Colonic mucosa (tissue), 4 donors: ENCODE data around the gene IQCE. TPM values are rescaled to one million over a fixed set of nuclear protein-coding genes. Genes with fewer than 3 reads are reported as not detected.

Experiments
- DNase-seq: peaks from one replicate; pipeline ENCODE4 v3.0.0-alpha.2; 2020
- H3K27ac ChIP-seq: fragments of 200-600 bp; one replicate; pipeline ENCODE4 v1.8.0; 2021
- H3K27me3 ChIP-seq: fragments of 200-600 bp; one replicate; pipeline ENCODE4 v1.8.0; 2021
- H3K36me3 ChIP-seq: fragments of 200-600 bp; one replicate; pipeline ENCODE4 v1.8.0; 2021
- H3K4me1 ChIP-seq: fragments of 200-600 bp; one replicate; pipeline ENCODE4 v1.8.0; 2021; ENCODE audit warnings: mild to moderate bottlenecking
- H3K4me3 ChIP-seq: fragments of 200-600 bp; one replicate; pipeline ENCODE4 v1.8.0; 2021
- H3K9ac ChIP-seq, 2 donors: one replicate each; pipeline ENCODE4 v1.7.0; 2013; ENCODE audit warnings: control low read depth in 2 of 2, low read depth in 2 of 2, low read length in 2 of 2
- H3K9me3 ChIP-seq: fragments of 200-600 bp; one replicate; pipeline ENCODE4 v1.8.0; 2021
- intact Hi-C: fragments of 100-400 bp; cut with DNase I; formaldehyde crosslinking; loops from one replicate; pipeline ENCODE4 v1.14.1; 2022
- total RNA-seq, 2 donors: library from RNA; stranded (reverse); fragmentation: NEBNext Ultra II Directional in 1 of 2; extraction: Animal tissue kit (Norgen Biotek cat#: 25700) in 1 of 2; gene quantifications; one replicate each; pipeline ENCODE4 v1.2.1, GENCODE V29; 2021
- TF ChIP-seq, protein P1 (sequence below): fragments of 200-600 bp; IDR thresholded peaks from one replicate; pipeline ENCODE4 v1.8.0; 2022; ENCODE audit warnings: antibody characterized with exemption, mild to moderate bottlenecking
- donor health status: healthy.
- donor health status: DM: no; HTN: no; CAD: no.
- donor health status: DM: no; HTN: no; CAD: no.

IQCE gene
- total RNA-seq, 2 donors from 2014 or later: 23.2 to 36.3 TPM

DNA sequence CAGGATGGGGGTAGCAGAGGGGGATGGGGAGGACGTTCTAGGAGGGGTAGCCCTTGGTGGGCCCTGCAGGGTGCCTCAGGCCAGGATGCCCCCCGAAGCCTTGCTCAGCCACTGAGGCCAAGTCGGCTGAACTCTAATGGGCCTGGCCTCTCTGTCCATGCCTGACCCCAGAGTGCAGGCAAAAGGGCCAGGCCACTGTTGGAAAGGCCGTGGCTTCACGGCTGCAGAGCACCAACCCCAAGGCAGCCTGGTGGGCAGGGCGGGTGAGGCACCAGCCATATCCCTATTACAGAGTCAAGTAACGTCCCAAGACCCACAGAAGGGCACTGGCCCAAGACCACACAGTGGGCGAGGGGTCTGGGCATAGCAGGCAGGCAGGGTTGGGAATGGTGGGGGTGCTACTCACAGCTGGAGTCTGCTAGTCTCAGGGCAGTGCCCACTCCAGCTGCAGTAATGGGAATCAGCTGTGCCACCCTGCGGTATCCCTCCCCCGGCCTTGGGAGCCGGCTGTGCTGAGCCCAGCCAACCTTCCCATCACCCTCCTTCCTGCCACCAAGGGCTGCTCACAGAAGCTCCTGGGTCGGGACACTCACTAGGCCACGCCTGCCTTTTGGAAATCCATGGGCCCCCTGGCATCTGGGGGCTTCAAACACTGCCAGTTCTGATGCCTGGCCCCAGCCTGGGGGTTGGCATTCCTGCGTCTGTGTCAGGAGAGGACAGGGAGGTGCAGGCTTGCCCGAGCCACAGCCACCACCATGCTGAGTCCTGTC lies 43.2 kb upstream of the IQCE start:
- TF ChIP-seq, protein P1, sequence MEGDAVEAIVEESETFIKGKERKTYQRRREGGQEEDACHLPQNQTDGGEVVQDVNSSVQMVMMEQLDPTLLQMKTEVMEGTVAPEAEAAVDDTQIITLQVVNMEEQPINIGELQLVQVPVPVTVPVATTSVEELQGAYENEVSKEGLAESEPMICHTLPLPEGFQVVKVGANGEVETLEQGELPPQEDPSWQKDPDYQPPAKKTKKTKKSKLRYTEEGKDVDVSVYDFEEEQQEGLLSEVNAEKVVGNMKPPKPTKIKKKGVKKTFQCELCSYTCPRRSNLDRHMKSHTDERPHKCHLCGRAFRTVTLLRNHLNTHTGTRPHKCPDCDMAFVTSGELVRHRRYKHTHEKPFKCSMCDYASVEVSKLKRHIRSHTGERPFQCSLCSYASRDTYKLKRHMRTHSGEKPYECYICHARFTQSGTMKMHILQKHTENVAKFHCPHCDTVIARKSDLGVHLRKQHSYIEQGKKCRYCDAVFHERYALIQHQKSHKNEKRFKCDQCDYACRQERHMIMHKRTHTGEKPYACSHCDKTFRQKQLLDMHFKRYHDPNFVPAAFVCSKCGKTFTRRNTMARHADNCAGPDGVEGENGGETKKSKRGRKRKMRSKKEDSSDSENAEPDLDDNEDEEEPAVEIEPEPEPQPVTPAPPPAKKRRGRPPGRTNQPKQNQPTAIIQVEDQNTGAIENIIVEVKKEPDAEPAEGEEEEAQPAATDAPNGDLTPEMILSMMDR: no peak
- no peak overlapping the region for H3K4me3 ChIP-seq
- no peak overlapping the region for H3K9ac ChIP-seq
- H3K36me3 ChIP-seq: no peaks in the 10 kb centered on the region
- no peaks in the 10 kb centered on the region for H3K9me3 ChIP-seq
- peaks cover 27% of the 10 kb centered on the region for H3K4me1 ChIP-seq
- H3K27ac ChIP-seq: no peak overlapping the region
- intact Hi-C loops: no loop called here
- no peaks in the 10 kb centered on the region for H3K27me3 ChIP-seq
- DNase-seq: no peak

DNA sequence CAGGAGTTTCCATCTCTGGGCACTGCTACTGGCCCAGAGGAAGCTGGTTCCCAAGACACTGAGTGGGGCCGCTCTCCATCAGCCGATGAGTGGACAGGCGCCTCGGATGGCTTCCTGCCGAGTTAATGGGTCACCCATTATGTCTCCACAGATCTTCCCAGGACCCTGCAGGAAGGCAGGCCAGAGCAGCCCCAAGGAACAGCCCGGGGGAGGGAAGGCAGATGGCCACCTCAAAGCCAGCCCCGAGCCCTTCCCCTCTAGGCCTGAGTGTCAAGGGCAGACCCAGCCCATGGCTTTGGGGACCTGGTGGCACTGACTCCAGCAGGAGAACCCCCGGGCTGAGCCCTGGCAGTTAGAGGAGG lies 42.6 kb upstream of the IQCE start:
- H3K9me3 ChIP-seq: no peaks in the 10 kb centered on the region
- TF ChIP-seq, protein P1: no peak
- DNase-seq: no peak
- intact Hi-C loops: no loop called here
- peaks cover 21% of the 10 kb centered on the region for H3K4me1 ChIP-seq
- H3K27ac ChIP-seq: no peak overlapping the region
- H3K4me3 ChIP-seq: no peak overlapping the region
- no peaks in the 10 kb centered on the region for H3K36me3 ChIP-seq
- H3K27me3 ChIP-seq: no peaks in the 10 kb centered on the region
- H3K9ac ChIP-seq: no peak overlapping the region

DNA sequence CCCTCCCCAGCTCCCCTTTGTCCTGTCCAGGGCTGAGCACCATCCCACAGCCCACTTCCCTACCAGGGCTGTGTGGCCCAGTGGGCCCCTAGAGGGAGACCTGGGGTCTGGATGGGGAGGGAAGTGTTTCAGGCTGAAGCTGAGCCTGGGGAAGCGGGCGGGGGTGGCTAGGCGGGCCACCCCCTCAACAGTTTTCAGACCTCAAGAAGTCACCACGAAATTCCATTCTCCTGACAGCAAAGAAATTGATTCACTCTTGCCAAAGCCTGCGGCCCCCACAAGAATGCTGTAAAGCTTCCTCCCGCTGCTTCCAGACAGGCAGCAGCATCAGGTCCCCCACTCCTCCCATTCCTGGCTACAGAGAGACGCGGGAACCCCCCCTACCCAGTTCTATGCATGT lies 41.8 kb upstream of the IQCE start:
- no peak overlapping the region for H3K9ac ChIP-seq
- H3K27ac ChIP-seq: no peak overlapping the region
- H3K4me3 ChIP-seq: no peak overlapping the region
- H3K36me3 ChIP-seq: no peaks in the 10 kb centered on the region
- TF ChIP-seq, protein P1: no peak
- H3K4me1 ChIP-seq: peaks cover 13% of the 10 kb centered on the region
- intact Hi-C loops: no loop called here
- H3K27me3 ChIP-seq: no peaks in the 10 kb centered on the region
- no peaks in the 10 kb centered on the region for H3K9me3 ChIP-seq
- DNase-seq: no peak

DNA sequence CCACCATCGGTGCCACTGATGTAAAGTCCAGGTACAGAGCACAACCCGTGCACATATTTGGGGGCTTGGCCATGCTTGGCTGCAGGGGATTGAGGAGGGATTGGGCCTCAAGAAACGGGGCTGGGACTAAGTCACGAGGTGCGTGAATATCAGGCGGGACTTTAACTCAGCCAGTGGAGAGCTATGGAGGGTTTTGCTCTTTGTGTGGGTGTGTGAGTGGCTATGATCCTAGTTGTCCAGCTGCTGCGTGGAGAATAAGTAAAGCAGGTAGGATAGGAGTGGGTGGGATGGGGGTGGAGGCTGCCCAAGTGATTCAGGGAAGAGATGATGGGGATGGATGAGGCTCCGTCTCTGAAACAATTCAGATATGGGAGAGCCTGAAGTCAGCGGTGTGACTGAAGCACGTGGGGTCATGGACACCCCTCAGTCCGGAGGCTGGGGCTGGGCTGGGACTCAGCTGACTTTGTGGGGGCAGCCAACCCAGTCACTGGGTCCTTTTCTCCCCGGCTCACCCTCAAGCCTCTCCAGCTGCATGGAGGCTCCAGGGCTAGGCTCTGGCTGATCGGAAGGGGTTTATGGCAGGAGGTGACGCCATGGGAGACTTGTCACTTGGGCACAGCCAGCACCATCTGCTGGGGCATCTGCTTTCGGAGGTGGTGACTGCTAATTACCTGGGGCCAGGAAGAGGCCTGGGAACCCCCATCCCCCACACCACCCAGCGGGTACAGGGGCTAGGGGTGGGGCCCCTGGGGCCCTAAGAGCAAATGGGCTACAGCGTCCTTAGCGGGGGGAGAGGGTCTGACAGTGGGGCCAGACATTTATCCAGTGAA lies 40.9 kb upstream of the IQCE start:
- no peaks in the 10 kb centered on the region for H3K27me3 ChIP-seq
- no peaks in the 10 kb centered on the region for H3K36me3 ChIP-seq
- intact Hi-C loops: no loop called here
- H3K4me3 ChIP-seq: no peak overlapping the region
- peaks cover 10% of the 10 kb centered on the region for H3K4me1 ChIP-seq
- TF ChIP-seq, protein P1: no peak
- no peak overlapping the region for H3K27ac ChIP-seq
- H3K9me3 ChIP-seq: no peaks in the 10 kb centered on the region
- peak overlapping the region in 1 of 2 donors; percentile 61 for H3K9ac ChIP-seq
- DNase-seq: peak; percentile 57

DNA sequence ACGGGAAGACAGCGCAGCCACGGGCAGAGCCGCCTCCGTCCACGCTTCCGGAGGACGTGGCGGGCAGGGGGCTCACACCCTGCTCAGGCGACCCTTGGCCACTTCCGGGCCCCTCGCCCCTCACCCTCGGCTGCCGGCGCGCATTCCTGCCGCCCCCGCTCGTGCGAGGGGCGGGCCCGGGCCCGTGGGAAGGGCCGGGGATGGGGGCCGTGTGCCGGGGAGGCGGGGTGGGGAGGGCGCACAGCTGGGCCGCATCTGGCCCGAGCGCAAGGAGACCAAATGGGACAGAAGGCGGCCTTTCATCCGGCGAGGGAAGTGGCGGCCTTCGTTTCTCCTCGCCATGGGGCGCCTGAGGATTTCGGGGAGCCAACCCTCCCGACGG lies 40.1 kb upstream of the IQCE start:
- Histone ChIP-seq H3K9ac (peak overlapping the region; percentile 65 to 74), H3K27ac (peak overlapping the region; percentile 8), H3K9me3 (no peaks in the 10 kb centered on the region), H3K4me3 (peak overlapping the region; percentile 40), H3K4me1 (peaks cover 15% of the 10 kb centered on the region), H3K36me3 (no peaks in the 10 kb centered on the region), H3K27me3 (no peaks in the 10 kb centered on the region)
- TF ChIP-seq, protein P1: no peak
- no peak for DNase-seq
- intact Hi-C loops: no loop called here
